ENCODE measurements around the gene SLC23A1.
"Not testable (repeated sequence)": the region's sequence is repeated elsewhere in the genome, so short reads cannot be mapped to it uniquely, and the experiment has no call there.

Gene SLC23A1

DNA sequence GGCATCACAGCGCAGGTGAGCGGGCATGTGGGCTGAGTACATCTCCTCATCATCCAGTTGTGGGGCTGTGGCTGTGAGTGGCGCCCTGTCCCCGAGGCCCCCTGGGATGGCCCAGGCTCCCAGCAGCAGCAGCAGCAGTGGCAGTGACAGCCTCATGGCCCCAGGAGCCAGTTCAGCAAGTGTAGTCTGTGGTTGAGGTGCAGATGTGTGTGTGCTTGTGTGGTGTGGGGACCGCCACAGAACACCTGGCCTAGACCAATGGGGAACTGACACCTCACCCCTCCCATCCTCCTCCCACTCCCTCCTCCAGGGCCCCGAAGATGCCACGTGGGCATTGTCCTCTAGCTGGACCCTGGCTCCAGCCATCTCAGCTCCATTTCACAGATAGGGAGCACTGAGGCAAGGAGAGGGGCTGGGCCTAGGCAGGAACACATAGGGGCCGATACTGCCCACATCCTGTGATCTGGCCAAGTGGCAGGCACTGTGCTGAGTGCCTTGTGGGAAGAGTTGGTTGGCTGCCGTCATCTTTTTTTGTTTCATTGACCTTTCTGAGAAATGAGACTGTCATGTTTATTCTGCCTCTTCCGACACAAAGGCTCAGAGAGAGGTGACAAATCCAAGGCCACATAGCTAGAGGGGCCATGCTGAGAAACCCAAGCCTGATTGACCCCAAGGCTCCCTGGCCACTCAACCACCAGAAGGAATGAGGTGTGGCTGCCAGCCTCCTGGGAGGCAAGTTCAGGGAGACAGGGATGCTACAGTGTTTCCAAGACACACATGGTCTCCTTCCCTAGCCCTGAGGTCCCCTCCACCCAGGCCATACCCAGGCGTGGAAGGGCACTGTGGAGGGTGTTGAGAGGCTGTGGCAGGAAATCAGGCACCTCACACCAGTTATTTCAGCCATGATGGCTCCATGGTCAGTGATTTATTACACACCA lies 6.9 kb upstream of the SLC23A1 start, which contains the start of gene MZB1:
MZB1 (minus strand) TSS at position 213 of the 938 bp plus-strand sequence; CDS start at position 156, 57 bp downstream.
- DNase-seq, result no peak

DNA sequence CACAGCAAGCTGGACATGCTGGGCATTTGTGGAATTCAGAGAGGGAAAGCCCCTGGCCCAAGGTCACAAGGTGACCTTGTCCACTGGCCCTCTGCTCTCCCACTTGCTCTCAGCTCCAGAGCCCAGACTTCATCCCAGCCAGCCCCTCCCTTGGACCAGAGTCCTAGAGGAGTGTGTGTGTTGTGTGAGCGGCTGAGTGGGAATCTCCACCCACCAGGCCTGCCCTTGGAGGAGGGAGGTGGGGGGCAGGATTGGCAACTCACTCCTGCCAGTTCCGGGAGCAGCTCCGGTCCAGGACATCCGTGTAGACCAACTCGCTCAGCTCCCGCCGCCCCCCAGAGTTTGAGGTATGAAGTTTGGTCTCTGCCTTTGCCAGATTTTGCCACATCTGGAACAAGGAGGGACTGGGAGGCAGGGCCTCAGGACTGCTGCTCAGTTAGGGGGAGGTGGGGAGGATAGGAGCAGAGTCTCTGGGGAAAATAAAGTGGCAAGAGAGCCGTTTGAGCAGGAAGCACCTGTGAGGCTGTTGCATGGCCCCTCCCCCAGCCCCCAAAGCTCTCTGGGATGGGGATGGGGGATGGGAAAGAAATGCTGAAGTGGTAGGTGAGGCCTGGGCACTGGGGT lies 5.2 kb upstream of the SLC23A1 start:
- DNase-seq, result no peak

GRCh38 chr5:139387611-139388197 lies 4.6 kb upstream of the SLC23A1 start:
- DNase-seq, result no peak

GRCh38 chr5:139386956-139387355 lies 3.9 kb upstream of the SLC23A1 start:
- not testable (repeated sequence) for DNase-seq

DNA sequence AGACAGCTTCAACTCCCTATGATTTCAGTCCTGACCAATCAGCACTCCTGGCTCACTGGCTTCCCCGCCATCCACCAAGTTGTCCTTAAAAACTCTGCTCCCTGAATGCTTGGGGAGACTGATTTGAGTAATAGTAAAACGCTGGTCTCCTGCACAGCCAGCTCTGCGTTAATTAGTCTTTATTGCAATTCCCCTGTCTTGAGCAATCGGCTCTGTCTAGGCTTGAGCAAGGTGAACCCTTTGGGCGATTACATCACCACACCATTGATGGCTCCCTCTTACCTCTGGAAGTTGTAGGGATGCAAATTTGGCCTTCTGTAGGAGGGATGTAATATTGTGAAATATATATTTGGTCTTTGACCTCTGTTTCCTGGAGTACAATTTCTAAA lies 2.9 kb upstream of the SLC23A1 start:
- DNase-seq, result no peak

GRCh38 chr5:139385061-139386049 lies 2.3 kb upstream of the SLC23A1 start:
- peak; percentile 20 for DNase-seq

GRCh38 chr5:139384591-139385051 lies 1.5 kb upstream of the SLC23A1 start:
- no peak for DNase-seq

DNA sequence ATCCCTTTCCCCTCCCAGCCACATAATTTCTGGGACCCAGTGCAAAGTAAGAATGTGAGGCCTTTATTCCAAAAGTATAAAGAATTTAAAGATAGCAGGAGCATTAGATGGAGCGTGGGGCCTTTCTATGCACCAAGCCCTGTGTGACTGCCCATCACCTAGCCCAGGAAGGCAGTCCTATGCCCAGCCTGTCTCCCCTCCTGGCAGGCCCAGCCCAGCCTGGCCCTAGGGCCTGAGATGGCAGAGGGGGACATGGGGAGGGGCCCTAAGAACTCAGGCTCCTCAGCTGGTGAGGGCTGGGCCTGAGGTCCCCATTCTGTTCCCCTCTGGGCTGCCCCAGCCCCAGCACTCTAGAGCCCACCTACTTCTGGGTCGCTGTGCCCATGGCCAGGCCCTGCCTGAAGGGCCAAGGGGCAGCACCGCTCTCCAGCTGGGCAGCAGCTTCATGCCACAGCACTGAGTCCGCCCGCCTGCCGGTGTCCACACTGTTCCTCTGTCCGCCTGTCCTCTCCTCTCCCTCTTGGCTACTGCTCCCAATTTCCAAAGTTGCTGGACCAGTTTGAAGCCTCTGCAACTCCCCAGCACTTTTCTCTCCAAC lies 995 bp upstream of the SLC23A1 start:
- no peak for DNase-seq

GRCh38 chr5:139382807-139383206 lies 290 bp downstream of the SLC23A1 start:
- DNase-seq, result no peak

DNA sequence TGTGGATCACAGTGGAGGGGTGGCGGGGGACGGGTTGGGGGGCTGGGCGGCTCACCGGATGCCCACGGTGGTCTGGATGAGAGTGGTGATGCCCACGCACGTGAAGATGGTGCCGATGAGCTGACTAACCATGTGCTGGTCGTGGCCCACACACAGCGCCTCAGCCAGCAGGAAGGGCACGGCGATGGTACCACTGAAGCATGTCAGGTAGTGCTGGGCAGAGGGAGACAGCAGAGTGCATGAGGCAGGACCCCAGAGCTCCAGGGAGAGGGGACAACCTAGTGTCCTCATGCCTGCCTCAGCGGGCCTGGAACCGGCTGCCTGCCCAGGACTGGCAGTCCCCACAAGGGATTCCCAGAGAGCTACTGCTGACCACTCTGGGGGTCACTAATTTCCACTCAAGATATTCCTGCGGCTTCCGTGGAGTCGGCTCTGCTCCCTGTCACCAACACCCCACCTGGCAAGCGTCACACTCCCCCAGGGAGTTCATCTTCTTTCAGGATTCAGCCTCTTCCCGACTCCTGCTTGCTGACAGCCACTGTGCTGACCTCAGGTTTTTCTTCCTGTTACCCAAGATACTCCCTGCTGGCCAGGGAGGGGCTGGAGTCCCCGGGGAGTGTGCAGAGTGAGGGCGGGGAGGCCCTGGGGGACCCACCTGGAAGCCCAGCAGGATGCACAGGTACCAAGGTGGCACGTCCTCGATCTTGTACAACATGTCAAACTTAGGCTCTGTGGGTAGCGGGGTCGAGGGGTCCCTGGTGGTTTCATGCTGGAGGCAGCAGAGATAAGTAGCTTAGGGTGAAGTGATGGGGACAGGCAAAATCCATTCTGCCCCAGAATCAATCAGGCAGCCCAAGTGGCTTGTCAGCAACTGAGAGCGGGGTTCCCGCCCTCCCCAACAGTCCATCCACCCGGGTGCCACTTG lies 998 bp downstream of the SLC23A1 start:
- no peak for DNase-seq

DNA sequence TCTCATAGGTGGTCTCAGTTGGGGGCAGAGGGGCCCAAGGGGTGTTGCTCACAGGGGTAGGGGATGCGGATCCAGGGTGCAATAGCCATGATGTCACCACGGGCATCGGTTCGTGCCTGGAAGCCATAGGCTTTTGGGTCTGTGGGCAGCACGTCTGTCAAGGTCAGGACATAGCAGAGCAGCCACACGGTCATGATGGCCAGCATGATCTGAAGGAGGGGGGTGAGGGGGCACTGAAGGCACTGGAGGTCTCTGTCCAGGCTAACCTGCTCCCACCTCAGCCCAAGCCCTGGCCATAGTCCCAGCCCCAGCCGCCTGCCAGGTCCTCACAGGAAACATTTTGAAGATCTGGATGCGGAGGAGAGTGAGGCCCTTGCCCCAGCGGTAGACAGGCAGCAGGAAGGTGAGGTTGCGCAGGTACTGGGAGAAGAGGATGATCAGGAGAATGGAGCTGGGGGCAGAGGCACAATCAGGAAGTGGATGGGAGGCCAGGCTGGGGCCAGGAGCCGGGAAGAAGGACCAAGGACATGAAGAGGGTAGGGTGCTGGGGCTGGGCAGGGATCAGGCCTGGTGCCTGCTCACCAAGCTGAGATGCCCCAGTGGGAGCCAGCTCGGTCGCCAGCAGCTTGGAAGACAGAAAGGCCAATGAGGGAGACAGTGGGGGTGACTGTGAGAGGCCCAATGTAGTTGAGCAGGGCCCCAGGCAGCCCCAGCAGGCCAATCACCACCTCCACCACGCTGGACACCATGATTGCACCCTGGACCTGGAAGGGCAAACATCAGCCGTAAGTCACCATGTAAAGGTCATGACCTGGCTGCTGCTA lies 3.3 kb downstream of the SLC23A1 start:
- no peak for DNase-seq

DNA sequence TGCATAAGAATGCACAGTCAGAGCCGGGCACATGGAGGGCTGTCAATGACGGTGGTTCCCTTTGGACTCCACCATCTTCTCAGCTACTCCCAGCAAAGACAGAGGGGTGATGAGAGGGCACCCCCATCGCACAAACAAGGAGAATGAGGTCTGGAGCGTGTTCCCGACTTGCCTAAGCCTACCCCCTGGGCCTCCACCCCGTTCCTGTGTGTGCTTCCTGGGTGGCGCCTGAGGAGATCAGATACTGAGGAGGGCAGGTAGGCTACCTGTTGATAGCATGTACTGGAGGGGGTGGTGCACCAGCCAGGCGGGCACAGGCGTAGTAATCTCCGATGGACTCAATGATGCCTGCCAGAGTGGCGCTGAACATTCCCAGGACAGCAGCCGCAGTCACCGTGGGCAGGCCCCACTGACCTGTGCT lies 4.1 kb downstream of the SLC23A1 start:
- no peak for DNase-seq

GRCh38 chr5:139378101-139378825 lies 4.8 kb downstream of the SLC23A1 start:
- no peak for DNase-seq

DNA sequence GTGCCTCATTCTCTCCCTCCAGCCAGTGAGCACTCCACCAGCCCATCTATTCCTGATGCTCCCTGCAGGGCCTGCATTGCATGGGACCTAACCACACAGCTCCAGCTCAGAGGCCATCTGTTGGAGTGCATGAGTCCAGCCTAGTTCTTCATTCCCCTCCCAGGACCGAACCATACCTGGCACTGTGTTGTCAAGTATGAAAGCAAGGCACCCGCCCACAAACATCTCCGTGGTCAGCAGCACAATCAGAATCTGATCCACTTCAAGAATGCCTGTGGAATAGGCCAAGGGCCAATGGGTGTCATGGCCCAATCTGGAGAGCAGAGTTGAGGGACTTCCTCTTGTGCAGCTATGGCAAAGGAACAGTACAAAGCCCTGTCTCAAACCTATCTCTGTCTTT lies 5.9 kb downstream of the SLC23A1 start:
- no peak for DNase-seq

DNA sequence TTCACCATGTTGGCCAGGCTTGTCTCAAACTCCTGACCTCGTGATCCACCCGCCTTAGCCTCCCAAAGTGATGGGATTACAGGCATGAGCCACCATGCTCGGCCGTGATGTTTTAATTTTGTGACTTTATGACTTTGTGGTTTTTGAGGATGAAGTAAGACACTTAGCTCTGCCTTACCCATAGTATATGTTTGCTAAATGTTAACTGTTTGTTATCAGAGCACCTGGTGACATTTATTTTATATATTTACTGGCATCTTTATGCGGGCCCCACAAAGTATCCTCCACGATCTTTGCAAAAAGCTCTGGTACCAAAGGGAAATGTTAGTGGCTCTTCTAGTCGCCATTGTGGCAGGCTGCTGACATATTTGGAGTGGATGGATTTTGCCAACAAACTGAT lies 6.7 kb downstream of the SLC23A1 start:
- DNase-seq, result no peak

DNA sequence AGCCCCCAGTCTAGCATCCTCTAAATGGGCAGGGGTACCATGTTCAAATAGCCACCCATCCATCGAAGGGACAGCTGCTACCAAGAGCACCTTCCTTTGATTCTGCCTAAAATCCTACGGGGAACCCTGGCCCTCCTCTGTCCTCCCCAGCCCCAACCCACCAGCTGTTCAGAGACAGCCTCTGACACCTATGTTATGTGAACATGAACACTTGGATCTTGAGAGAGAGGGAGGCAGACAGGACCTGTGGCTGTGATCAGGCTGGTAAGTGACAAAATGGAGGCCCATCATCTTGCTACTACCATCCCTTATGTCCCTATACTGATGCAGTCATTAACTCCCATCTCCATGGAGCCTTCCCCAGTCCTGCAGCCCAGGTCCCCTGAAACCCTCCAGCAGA lies 8.2 kb downstream of the SLC23A1 start:
- no peak for DNase-seq

DNA sequence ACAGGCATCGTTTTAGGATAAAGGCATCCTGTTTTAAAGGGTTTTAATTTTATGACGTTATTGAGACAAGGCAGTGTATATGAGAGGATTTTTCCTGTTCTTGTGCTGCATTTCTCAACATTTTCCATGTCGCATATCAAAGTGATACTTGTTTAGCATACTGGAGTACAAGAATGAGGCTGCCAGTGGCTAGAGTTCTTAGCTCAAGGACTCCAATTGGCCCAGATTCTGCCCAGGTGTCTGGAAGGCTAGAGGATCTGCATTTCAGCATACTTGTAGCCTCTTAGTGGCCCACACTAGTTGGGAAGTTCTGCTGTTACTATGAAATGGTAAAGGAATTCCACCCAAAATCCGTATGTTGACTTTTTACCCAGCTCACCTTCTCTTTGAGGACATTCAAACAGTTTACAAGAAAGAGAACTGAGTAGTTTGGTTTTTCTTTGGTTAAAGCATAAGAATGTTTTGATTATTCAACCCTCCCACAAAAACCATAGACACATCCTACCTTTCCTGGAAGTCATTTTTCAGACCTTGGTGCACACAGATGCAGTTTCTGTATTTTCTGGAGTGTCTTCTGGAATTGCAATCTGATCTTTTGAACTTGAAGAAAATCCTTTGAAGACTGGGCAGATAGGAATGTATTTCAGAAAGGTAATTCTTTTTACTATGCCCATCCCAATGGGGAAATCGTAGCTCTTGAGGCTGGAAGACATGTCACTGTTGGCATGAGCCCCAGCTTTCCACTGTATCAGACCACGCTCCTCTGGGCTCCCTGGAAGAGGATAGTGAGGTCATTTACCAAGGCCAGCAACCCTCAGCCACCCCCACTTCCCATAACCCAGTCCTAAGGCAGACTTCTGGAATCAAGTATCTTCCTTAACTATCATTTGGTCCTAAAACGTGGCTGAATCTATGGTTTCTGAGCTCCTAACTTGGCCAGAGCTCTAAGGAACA lies 11.3 kb downstream of the SLC23A1 start:
- no peak for DNase-seq

- DNase-seq, result no peak
Observed at GRCh38 chr5:139369181-139369580, 13.9 kb downstream of the SLC23A1 start.
